ENCODE measurements around the gene SYDE1.

Gene SYDE1

GRCh38 chr19:15123900-15124299 lies 16.7 kb downstream of the SYDE1 start:
- H2BK120ac ChIP-seq (ENCODE audit: low read depth, low read length): no peak overlapping the region
- H3K36me3 ChIP-seq (ENCODE audit: control insufficient read depth in 1 of 2, insufficient read depth in 2 of 2, low read depth in 1 of 2, low read length in 2 of 2): peaks cover 38 to 41% of the 10 kb centered on the region in 2 experiments
- no peak overlapping the region for H3K18ac ChIP-seq (ENCODE audit: low read depth in 1 of 2, low read length in 2 of 2)
- H3K4me3 ChIP-seq (ENCODE audit: insufficient read depth in 1 of 2, low read depth in 1 of 2, low read length in 2 of 2): peak overlapping the region in 1 of 2 experiments; percentile 97
- no peak overlapping the region for H3K23ac ChIP-seq (ENCODE audit: low read length in 2 of 2)
- DNase-seq: no peak
- no peak overlapping the region for H2AK5ac ChIP-seq (ENCODE audit: low read length, severe bottlenecking)
- peaks cover 30% of the 10 kb centered on the region for H3K79me1 ChIP-seq (replicated peaks; ENCODE audit: low read length, poor library complexity, severe bottlenecking)
- no peak overlapping the region for H3K4ac ChIP-seq (ENCODE audit: low read depth in 1 of 2, low read length in 2 of 2)
- no peaks in the 10 kb centered on the region for H3K27me3 ChIP-seq (ENCODE audit: control insufficient read depth in 1 of 2, insufficient read depth in 1 of 2, low read length in 2 of 2)
- 91% methylated on average over 4 of the region's 5 CpGs for WGBS
- peak overlapping the region; percentile 73 for H3K4me2 ChIP-seq (ENCODE audit: low read length, poor library complexity, severe bottlenecking)
- H3K27ac ChIP-seq (ENCODE audit: low read length, poor library complexity, severe bottlenecking): no peak overlapping the region
- H2AFZ ChIP-seq (ENCODE audit: low read depth, low read length): no peak overlapping the region
- H3K4me1 ChIP-seq (ENCODE audit: control insufficient read depth, insufficient read depth, low read depth, low read length): peaks cover 16% of the 10 kb centered on the region
- no peak overlapping the region for H4K8ac ChIP-seq (ENCODE audit: low read length)
- peak overlapping the region; percentile 94 for H3K9ac ChIP-seq (ENCODE audit: low read length)
- peaks cover 2% of the 10 kb centered on the region for H3K9me3 ChIP-seq (ENCODE audit: control insufficient read depth, low read length)
- H2BK5ac ChIP-seq (ENCODE audit: low read depth, low read length, poor library complexity, severe bottlenecking): no peak overlapping the region
- no peak overlapping the region for H3K14ac ChIP-seq (ENCODE audit: low read length in 2 of 2)
- no peak overlapping the region for H4K91ac ChIP-seq (ENCODE audit: low read length)
- no peak overlapping the region for H2BK15ac ChIP-seq (ENCODE audit: low read depth, poor library complexity, severe bottlenecking)
- H2BK12ac ChIP-seq (ENCODE audit: low read length in 2 of 2): no peak overlapping the region

DNA sequence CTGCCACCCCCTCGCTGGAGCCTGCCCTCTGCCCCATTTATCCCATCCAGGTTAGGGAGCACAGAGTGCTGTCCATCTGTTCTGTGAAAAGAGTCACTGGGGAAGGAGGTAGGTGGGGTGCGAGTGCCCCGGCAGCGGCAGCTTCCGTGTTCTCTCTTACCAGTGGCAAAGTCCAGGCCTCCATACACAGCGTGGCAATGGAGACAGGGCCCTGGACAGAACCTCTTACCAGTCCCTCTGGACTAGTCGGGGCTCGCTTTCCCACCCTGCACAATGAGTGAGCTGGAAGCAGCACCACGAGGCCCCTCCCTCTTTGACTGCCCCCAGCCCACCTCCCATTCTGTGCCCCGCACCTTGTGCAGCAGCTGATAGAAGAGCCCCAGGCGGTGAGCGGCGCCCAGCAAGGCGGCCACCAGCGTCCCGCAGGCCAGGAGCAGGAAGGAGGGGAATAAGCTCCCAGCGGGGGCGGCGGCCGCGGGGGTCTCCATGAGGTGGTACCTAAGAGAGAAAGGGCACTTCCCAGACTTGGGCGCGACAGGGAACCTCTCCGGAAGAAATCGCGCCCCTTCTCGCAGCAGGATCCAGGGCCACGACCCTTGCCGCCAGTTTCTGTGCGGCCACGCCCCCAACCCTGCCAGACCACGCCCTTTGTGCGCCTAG lies 17.5 kb downstream of the SYDE1 start:
- peaks cover 26% of the 10 kb centered on the region for H3K79me1 ChIP-seq (replicated peaks; ENCODE audit: low read length, poor library complexity, severe bottlenecking)
- no peak overlapping the region for H2BK15ac ChIP-seq (ENCODE audit: low read depth, poor library complexity, severe bottlenecking)
- H3K4me2 ChIP-seq (ENCODE audit: low read length, poor library complexity, severe bottlenecking): peak overlapping the region; percentile 73
- H4K8ac ChIP-seq (ENCODE audit: low read length): peak overlapping the region; percentile 74
- H3K14ac ChIP-seq (ENCODE audit: low read length in 2 of 2): peak overlapping the region in 1 of 2 experiments; percentile 72
- peaks cover 16% of the 10 kb centered on the region for H3K4me1 ChIP-seq (ENCODE audit: control insufficient read depth, insufficient read depth, low read depth, low read length)
- H2BK5ac ChIP-seq (ENCODE audit: low read depth, low read length, poor library complexity, severe bottlenecking): no peak overlapping the region
- peak overlapping the region in 1 of 2 experiments; percentile 51 for H2BK12ac ChIP-seq (ENCODE audit: low read length in 2 of 2)
- WGBS: 8% methylated on average over 31 of the region's 33 CpGs
- peaks cover 0 to under 1% of the 10 kb centered on the region in 2 experiments for H3K27me3 ChIP-seq (ENCODE audit: control insufficient read depth in 1 of 2, insufficient read depth in 1 of 2, low read length in 2 of 2)
- peak; percentile 42 for DNase-seq
- H3K4me3 ChIP-seq (ENCODE audit: insufficient read depth in 1 of 2, low read depth in 1 of 2, low read length in 2 of 2): peak overlapping the region; percentile 87 to 97
- H3K9me3 ChIP-seq (ENCODE audit: control insufficient read depth, low read length): no peaks in the 10 kb centered on the region
- H2AFZ ChIP-seq (ENCODE audit: low read depth, low read length): peak overlapping the region; percentile 36
- H2BK120ac ChIP-seq (ENCODE audit: low read depth, low read length): no peak overlapping the region
- H3K23ac ChIP-seq (ENCODE audit: low read length in 2 of 2): no peak overlapping the region
- peak overlapping the region in 1 of 2 experiments; percentile 85 for H3K4ac ChIP-seq (ENCODE audit: low read depth in 1 of 2, low read length in 2 of 2)
- H4K91ac ChIP-seq (ENCODE audit: low read length): peak overlapping the region; percentile 62
- H3K18ac ChIP-seq (ENCODE audit: low read depth in 1 of 2, low read length in 2 of 2): peak overlapping the region; percentile 87 to 96
- peaks cover 30 to 33% of the 10 kb centered on the region in 2 experiments for H3K36me3 ChIP-seq (ENCODE audit: control insufficient read depth in 1 of 2, insufficient read depth in 2 of 2, low read depth in 1 of 2, low read length in 2 of 2)
- no peak overlapping the region for H2AK5ac ChIP-seq (ENCODE audit: low read length, severe bottlenecking)
- H3K9ac ChIP-seq (ENCODE audit: low read length): peak overlapping the region; percentile 94
- H3K27ac ChIP-seq (ENCODE audit: low read length, poor library complexity, severe bottlenecking): no peak overlapping the region

- H2AFZ ChIP-seq (ENCODE audit: low read depth, low read length): peak overlapping the region; percentile 33
- peaks cover 0 to 7% of the 10 kb centered on the region in 2 experiments for H3K27me3 ChIP-seq (ENCODE audit: control insufficient read depth in 1 of 2, insufficient read depth in 1 of 2, low read length in 2 of 2)
- peak overlapping the region; percentile 99 for H4K8ac ChIP-seq (ENCODE audit: low read length)
- H3K4ac ChIP-seq (ENCODE audit: low read depth in 1 of 2, low read length in 2 of 2): peak overlapping the region; percentile 85 to 96
- peak overlapping the region; percentile 96 for H4K91ac ChIP-seq (ENCODE audit: low read length)
- peaks cover 16% of the 10 kb centered on the region for H3K4me1 ChIP-seq (ENCODE audit: control insufficient read depth, insufficient read depth, low read depth, low read length)
- H3K79me1 ChIP-seq (replicated peaks; ENCODE audit: low read length, poor library complexity, severe bottlenecking): peaks cover 18% of the 10 kb centered on the region
- peak overlapping the region; percentile 94 for H3K9ac ChIP-seq (ENCODE audit: low read length)
- H3K14ac ChIP-seq (ENCODE audit: low read length in 2 of 2): peak overlapping the region in 1 of 2 experiments; percentile 72
- no peaks in the 10 kb centered on the region for H3K9me3 ChIP-seq (ENCODE audit: control insufficient read depth, low read length)
- WGBS: under 1% methylated on average over 55 of the region's 61 CpGs
- H3K23ac ChIP-seq (ENCODE audit: low read length in 2 of 2): no peak overlapping the region
- DNase-seq: peak; percentile 98
- peak overlapping the region; percentile 45 for H2BK5ac ChIP-seq (ENCODE audit: low read depth, low read length, poor library complexity, severe bottlenecking)
- H2BK120ac ChIP-seq (ENCODE audit: low read depth, low read length): peak overlapping the region; percentile 78
- H3K4me2 ChIP-seq (ENCODE audit: low read length, poor library complexity, severe bottlenecking): peak overlapping the region; percentile 73
- H2BK12ac ChIP-seq (ENCODE audit: low read length in 2 of 2): peak overlapping the region; percentile 52 to 61
- peak overlapping the region; percentile 87 to 97 for H3K4me3 ChIP-seq (ENCODE audit: insufficient read depth in 1 of 2, low read depth in 1 of 2, low read length in 2 of 2)
- peak overlapping the region; percentile 72 for H3K27ac ChIP-seq (ENCODE audit: low read length, poor library complexity, severe bottlenecking)
- peak overlapping the region; percentile 80 for H2BK15ac ChIP-seq (ENCODE audit: low read depth, poor library complexity, severe bottlenecking)
- peaks cover 23 to 25% of the 10 kb centered on the region in 2 experiments for H3K36me3 ChIP-seq (ENCODE audit: control insufficient read depth in 1 of 2, insufficient read depth in 2 of 2, low read depth in 1 of 2, low read length in 2 of 2)
- no peak overlapping the region for H2AK5ac ChIP-seq (ENCODE audit: low read length, severe bottlenecking)
- H3K18ac ChIP-seq (ENCODE audit: low read depth in 1 of 2, low read length in 2 of 2): peak overlapping the region; percentile 87 to 96
Measured at GRCh38 chr19:15125232-15126067, 18.2 kb downstream of the SYDE1 start.
